ENCODE data around the gene BRME1.

BRME1 gene

GRCh38 chr19:13913352-13913751, 7.4 kb upstream of the BRME1 start:
- Histone ChIP-seq H4K20me1 (no peaks in the 10 kb centered on the region), H3K36me3 (peaks cover 89% of the 10 kb centered on the region), H3K4me3 (no peak overlapping the region), H3K27me3 (no peaks in the 10 kb centered on the region), H3K4me2 (no peak overlapping the region), H3K9ac (no peak overlapping the region), H3K9me3 (no peaks in the 10 kb centered on the region), H3K4me1 (peaks cover 15% of the 10 kb centered on the region), H3K27ac (no peak overlapping the region)
- TF ChIP-seq Cebpa-rat (IDR thresholded peaks at IDR 0.05), result no peak

GRCh38 chr19:13909430-13909829, 3.5 kb upstream of the BRME1 start:
- Histone ChIP-seq H4K20me1 (no peaks in the 10 kb centered on the region), H3K27ac (0 out of 2 replicates have a peak overlapping the region, but pooled peaks have one; percentile 1), H3K9ac (no peak overlapping the region), H3K4me2 (peak overlapping the region; percentile 22; the same call in 1 of the 2 replicates), H3K4me1 (peaks cover 41% of the 10 kb centered on the region), H3K4me3 (no peak overlapping the region), H3K27me3 (no peaks in the 10 kb centered on the region), H3K9me3 (no peaks in the 10 kb centered on the region), H3K36me3 (peaks cover 52% of the 10 kb centered on the region)
- TF ChIP-seq Cebpa-rat (IDR thresholded peaks at IDR 0.05), result no peak

- H3K9me3 ChIP-seq, result no peaks in the 10 kb centered on the region
- H3K36me3 ChIP-seq, result peaks cover 45% of the 10 kb centered on the region
- H3K9ac ChIP-seq, result no peak overlapping the region
- H3K4me2 ChIP-seq, result no peak overlapping the region
- no peaks in the 10 kb centered on the region for H4K20me1 ChIP-seq
- no peak overlapping the region for H3K27ac ChIP-seq
- peaks cover 45% of the 10 kb centered on the region for H3K4me1 ChIP-seq
- no peak for TF ChIP-seq Cebpa-rat (IDR thresholded peaks at IDR 0.05)
- no peak overlapping the region for H3K4me3 ChIP-seq
- H3K27me3 ChIP-seq, result no peaks in the 10 kb centered on the region
These were observed 2.8 kb upstream of the BRME1 start for GRCh38 chr19:13908674-13909073.

- no peak for TF ChIP-seq Cebpa-rat (IDR thresholded peaks at IDR 0.05)
- H4K20me1 ChIP-seq, result no peaks in the 10 kb centered on the region
- peak overlapping the region; percentile 86 for H3K9ac ChIP-seq
- peaks cover 27% of the 10 kb centered on the region for H3K36me3 ChIP-seq
- H3K4me2 ChIP-seq, result peak overlapping the region; percentile 94
- peaks cover 49% of the 10 kb centered on the region for H3K4me1 ChIP-seq
- peak overlapping the region; percentile 90 for H3K4me3 ChIP-seq
- H3K27ac ChIP-seq, result peak overlapping the region; percentile 81; the same call in 1 of the 2 replicates
- H3K27me3 ChIP-seq, result no peaks in the 10 kb centered on the region
- no peaks in the 10 kb centered on the region for H3K9me3 ChIP-seq
These were observed 993 bp upstream of the BRME1 start for GRCh38 chr19:13906910-13907309.

GRCh38 chr19:13906521-13906904, 596 bp upstream of the BRME1 start:
- peak overlapping the region; percentile 90 for H3K4me3 ChIP-seq
- H3K4me1 ChIP-seq, result peaks cover 49% of the 10 kb centered on the region
- H3K36me3 ChIP-seq, result peaks cover 23% of the 10 kb centered on the region
- H3K9me3 ChIP-seq, result no peaks in the 10 kb centered on the region
- H3K27ac ChIP-seq, result peak overlapping the region; percentile 81
- TF ChIP-seq Cebpa-rat (IDR thresholded peaks at IDR 0.05), result no peak
- no peaks in the 10 kb centered on the region for H3K27me3 ChIP-seq
- peak overlapping the region; percentile 86 for H3K9ac ChIP-seq
- H3K4me2 ChIP-seq, result peak overlapping the region; percentile 94
- H4K20me1 ChIP-seq, result no peaks in the 10 kb centered on the region

- H3K9me3 ChIP-seq, result no peaks in the 10 kb centered on the region
- peaks cover 34% of the 10 kb centered on the region for H3K4me1 ChIP-seq
- no peaks in the 10 kb centered on the region for H4K20me1 ChIP-seq
- no peak overlapping the region for H3K9ac ChIP-seq
- no peak overlapping the region for H3K27ac ChIP-seq
- no peaks in the 10 kb centered on the region for H3K36me3 ChIP-seq
- H3K4me3 ChIP-seq, result no peak overlapping the region
- TF ChIP-seq Cebpa-rat (IDR thresholded peaks at IDR 0.05), result no peak
- no peak overlapping the region for H3K4me2 ChIP-seq
- H3K27me3 ChIP-seq, result no peaks in the 10 kb centered on the region
These were observed 2.8 kb downstream of the BRME1 start for GRCh38 chr19:13902993-13903555.

- no peak overlapping the region for H3K4me3 ChIP-seq
- no peak for TF ChIP-seq Cebpa-rat (IDR thresholded peaks at IDR 0.05)
- H3K27me3 ChIP-seq, result no peaks in the 10 kb centered on the region
- H3K9ac ChIP-seq, result no peak overlapping the region
- no peaks in the 10 kb centered on the region for H4K20me1 ChIP-seq
- H3K4me1 ChIP-seq, result peaks cover 10% of the 10 kb centered on the region
- H3K36me3 ChIP-seq, result no peaks in the 10 kb centered on the region
- no peak overlapping the region for H3K27ac ChIP-seq
- H3K9me3 ChIP-seq, result no peaks in the 10 kb centered on the region
- H3K4me2 ChIP-seq, result no peak overlapping the region
These were observed 5.9 kb downstream of the BRME1 start for GRCh38 chr19:13899912-13900584.

GRCh38 chr19:13899393-13899792, 6.5 kb downstream of the BRME1 start:
- no peak for TF ChIP-seq Cebpa-rat (IDR thresholded peaks at IDR 0.05)

GRCh38 chr19:13896227-13896626, 9.7 kb downstream of the BRME1 start:
- no peaks in the 10 kb centered on the region for H4K20me1 ChIP-seq
- no peak overlapping the region for H3K4me2 ChIP-seq
- H3K36me3 ChIP-seq, result no peaks in the 10 kb centered on the region
- H3K27me3 ChIP-seq, result no peaks in the 10 kb centered on the region
- H3K9ac ChIP-seq, result no peak overlapping the region
- no peaks in the 10 kb centered on the region for H3K4me1 ChIP-seq
- no peak overlapping the region for H3K27ac ChIP-seq
- TF ChIP-seq Cebpa-rat (IDR thresholded peaks at IDR 0.05), result no peak
- H3K4me3 ChIP-seq, result no peak overlapping the region
- no peaks in the 10 kb centered on the region for H3K9me3 ChIP-seq

More at GRCh38 chr19:13899393-13899792, 6.5 kb downstream of the BRME1 start:
- no peaks in the 10 kb centered on the region for H3K36me3 ChIP-seq
- no peaks in the 10 kb centered on the region for H4K20me1 ChIP-seq
- no peak overlapping the region for H3K4me2 ChIP-seq
- H3K27me3 ChIP-seq, result no peaks in the 10 kb centered on the region
- no peaks in the 10 kb centered on the region for H3K9me3 ChIP-seq
- H3K27ac ChIP-seq, result no peak overlapping the region
- no peak overlapping the region for H3K4me3 ChIP-seq
- no peak overlapping the region for H3K9ac ChIP-seq
- H3K4me1 ChIP-seq, result peaks cover 8% of the 10 kb centered on the region; the same call in 1 of the 2 replicates

- no peak overlapping the region for H3K9ac ChIP-seq
- no peaks in the 10 kb centered on the region for H3K36me3 ChIP-seq
- no peaks in the 10 kb centered on the region for H4K20me1 ChIP-seq
- H3K27me3 ChIP-seq, result no peaks in the 10 kb centered on the region
- H3K4me3 ChIP-seq, result no peak overlapping the region
- no peaks in the 10 kb centered on the region for H3K9me3 ChIP-seq
- H3K4me2 ChIP-seq, result no peak overlapping the region
- no peak for TF ChIP-seq Cebpa-rat (IDR thresholded peaks at IDR 0.05)
- H3K4me1 ChIP-seq, result no peaks in the 10 kb centered on the region
- H3K27ac ChIP-seq, result no peak overlapping the region
These were observed 11.4 kb downstream of the BRME1 start for GRCh38 chr19:13894552-13894951.

Data from BLaER1 (cell line).